Measurements from ENCODE around the gene PSMD6.

- TF ChIP-seq EZH2 (IDR thresholded peaks at IDR 0.05; ENCODE audit: borderline replicate concordance): no peak
- TF ChIP-seq EZH2phosphoT487 (IDR thresholded peaks at IDR 0.05; ENCODE audit: low read depth, severe bottlenecking, unreplicated experiment): no peak
These were observed 31.6 kb downstream of the PSMD6 start for GRCh38 chr3:63991666-63992065.
